HuH-7.5 (cell line): ENCODE measurements around the gene KIRREL2.
"Not testable (repeated sequence)": the region's sequence is repeated elsewhere in the genome, so short reads cannot be mapped to it uniquely, and the experiment has no call there.

Source experiments
- DNase-seq: peaks from one replicate; pipeline ENCODE4 v3.0.0; 2011; ENCODE audit warnings: low spot score

The KIRREL2 gene

DNA sequence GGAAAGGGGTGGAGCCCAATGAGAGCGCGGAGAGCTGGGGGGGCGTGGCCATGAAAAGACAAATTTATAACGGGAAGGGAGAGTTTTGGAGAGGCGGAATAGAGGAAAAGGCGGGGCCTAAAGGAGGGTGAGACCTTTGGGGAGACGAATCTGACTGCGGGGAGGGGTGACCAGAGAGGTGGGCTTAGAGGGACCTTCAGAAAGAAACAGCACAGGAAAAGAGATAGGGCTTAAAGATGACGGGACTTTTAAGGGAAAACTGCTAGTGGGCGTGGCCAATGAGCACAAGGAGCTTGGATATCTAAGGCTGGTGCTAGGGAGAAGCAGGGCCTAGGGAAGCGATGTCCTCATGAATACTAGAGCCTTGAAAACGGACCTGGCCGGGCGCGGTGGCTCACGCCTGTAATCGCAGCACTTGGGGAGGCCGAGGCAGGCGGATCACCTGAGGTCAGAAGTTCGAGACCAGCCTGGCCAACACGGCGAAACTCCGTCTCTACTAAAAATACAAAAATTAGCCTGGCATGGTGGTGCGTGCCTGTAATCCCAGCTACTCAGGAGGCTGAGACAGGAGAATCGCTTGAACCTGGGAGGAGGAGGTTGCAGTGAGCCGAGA, 13.5 kb downstream of the KIRREL2 start:
- not testable (repeated sequence) for DNase-seq

DNA sequence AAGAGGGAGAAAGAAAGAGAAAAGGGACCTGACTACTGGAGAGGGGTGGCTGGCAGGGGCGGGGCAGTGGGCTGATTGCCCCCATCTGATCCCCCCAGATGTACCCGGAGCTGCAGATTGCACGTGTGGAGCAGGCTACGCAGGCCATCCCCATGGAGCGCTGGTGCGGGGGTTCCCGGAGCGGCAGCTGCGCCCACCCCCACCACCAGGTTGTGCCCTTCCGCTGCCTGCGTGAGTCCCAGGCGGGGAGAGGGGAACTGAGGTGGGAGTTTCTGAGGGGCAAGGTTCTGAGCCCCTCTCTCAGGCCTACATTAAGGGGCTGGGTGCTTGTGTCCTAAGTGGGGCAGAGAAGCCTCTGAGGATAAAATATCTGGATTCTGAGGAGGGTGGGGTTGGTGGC, 14.1 kb downstream of the KIRREL2 start:
- no peak for DNase-seq

DNA sequence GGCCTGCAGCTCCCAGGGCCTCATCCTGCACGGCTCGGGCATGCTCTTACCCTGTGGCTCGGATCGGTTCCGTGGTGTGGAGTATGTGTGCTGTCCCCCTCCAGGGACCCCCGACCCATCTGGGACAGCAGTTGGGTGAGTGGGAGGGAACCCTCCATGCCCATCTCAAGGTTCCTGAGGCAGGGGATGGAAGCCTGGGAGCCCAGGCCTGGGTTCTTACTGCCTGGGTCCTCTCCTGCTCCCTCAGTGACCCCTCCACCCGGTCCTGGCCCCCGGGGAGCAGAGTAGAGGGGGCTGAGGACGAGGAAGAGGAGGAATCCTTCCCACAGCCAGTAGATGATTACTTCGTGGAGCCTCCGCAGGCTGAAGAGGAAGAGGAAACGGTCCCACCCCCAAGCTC, 14.9 kb downstream of the KIRREL2 start:
- DNase-seq: no peak

DNA sequence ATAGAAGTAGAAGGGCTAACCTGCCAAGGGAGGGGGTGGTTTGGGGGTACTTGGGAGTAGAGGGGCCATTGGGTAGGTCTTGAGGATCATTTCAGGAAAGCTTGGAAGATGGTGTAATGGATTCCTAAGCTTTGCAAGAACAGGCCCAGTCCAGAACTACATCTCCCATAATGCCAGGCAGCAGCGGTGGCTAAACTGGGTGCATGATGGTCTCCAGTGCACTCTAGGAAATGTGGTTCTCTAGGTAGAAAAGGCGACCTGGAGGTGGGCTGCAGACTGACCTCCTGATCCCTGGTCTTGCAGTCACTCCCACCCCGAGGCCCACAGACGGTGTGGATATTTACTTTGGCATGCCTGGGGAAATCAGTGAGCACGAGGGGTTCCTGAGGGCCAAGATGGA, 15.5 kb downstream of the KIRREL2 start:
- no peak for DNase-seq

DNA sequence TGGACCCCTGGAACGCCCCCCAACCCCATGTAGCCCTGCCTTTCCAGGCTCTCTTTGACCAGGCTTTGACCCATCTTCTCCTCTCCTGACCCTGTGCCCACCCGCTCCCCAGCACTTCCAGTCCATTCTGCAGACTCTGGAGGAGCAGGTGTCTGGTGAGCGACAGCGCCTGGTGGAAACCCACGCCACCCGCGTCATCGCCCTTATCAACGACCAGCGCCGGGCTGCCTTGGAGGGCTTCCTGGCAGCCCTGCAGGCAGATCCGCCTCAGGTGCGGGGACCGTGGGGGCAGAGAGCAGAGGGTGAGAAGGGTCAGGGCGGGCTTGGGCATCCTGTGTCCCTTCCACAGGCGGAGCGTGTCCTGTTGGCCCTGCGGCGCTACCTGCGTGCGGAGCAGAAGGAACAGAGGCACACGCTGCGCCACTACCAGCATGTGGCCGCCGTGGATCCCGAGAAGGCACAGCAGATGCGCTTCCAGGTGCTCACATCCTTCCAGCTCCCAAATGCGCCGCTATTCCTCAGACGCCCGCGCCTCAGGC, 17.8 kb downstream of the KIRREL2 start:
- no peak for DNase-seq

DNA sequence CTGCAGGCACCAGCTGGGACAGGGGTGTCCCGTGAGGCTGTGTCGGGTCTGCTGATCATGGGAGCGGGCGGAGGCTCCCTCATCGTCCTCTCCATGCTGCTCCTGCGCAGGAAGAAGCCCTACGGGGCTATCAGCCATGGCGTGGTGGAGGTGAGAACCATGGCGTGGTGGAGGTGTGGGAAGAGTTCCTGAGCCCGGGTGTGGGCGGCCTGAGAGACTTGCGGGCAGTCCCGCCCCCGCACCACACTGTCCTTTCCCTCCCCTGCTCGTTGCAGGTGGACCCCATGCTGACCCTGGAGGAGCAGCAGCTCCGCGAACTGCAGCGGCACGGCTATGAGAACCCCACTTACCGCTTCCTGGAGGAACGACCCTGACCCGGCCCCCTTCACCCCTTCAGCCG, 22.4 kb downstream of the KIRREL2 start:
- no peak for DNase-seq

DNA sequence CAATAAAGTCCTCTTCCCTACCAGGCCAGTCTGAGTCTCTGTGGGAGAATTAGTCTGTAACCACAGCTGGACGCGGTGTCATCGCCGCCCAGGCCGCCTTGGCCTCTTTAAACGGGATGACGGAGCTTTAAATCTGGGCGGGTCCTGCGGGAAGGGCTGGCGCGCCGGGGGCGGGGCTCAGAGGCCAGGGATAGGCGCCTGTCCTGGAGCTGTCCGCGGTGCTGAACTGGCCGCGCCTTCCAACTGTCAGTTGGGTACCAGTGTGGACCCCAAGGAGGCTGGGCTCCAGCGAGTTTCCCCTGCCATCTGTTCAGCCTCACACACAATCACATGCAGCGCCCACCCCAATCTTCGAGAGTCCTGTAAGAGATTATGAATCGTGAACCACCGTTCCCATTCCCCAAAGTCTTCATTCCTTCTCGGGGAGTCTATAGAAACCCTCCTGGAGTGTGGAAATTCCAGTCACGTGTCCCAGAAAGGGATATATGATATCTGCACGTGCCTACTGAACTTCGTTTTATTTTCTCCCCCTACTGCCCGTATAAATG, 23.1 kb downstream of the KIRREL2 start:
- peak; percentile 85 for DNase-seq

DNA sequence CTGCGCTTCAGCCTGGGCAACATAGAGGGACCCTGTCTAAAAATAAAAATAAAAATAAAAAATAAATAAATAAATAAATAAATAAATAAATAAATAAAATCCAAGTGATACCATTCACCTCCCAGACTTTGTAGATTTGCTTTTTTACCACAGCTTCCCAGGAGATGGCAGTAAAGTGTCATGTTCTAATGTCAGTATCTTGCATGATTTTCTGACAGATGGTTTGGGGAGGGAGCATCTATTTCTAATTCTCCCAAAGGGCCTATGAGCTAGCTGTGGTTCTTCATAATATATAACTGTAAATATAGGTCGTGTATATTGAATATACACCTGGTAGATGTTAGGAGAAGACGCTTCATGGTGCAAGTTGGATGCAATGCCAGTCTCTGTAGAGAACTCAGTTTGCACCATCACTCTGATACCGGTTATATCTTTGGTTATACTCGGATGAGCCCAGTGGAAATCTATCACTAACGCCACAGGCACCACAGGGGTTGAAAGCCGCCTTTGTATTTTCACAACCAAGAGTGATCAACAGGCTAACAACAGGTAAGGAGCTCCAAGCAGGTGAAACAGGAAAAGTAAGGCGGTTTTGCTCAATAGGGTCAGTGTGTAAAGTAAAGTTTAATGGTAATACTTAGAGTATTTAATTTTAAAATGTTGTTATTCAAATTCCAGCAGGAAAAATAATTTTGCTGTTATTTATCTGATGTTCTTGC, 25.6 kb downstream of the KIRREL2 start:
- DNase-seq: peak; percentile 66

DNA sequence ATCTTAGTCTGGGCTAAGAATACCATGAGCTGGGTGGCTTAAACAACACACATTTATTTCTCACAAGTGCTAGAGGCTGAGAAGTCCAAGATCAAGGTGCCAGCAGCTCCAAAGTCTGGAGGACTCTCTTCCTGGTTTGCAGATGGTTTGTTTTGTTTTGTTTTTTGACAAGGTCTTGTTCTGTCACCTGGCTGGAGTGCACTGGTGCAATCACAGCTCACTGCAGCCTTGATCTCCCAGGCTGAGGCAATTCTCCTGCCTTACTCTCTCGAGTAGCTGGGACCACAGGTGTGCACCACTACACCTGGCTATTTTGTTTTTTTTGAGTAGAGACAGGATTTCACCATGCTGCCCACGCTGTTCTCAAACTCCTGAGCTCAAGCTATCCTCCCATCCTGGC, 27.2 kb downstream of the KIRREL2 start:
- DNase-seq: no peak

DNA sequence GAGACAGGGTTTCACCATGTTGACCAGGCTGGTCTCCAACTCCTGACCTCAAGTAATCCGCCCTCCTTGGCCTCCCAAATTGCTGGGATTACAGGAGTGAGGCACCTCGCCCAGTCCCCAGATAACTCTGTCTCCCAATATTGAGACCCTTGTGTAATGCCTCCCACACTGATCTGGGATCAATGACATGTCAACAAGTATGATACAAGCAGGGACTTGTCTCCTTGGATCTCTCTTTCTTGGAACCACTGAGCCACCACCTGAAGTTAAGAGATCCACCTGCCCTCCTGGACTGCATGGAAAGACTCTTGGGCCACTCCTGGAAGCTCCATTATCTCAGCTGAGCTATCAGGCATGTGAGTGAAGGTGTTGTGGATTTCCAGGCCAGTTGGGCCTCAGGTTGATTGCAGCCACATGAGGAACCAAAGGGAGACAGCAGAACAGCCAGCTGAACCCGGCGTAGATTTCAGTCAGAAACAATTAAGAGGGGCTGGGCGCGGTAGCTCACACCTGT, 28.6 kb downstream of the KIRREL2 start:
- DNase-seq: no peak

DNA sequence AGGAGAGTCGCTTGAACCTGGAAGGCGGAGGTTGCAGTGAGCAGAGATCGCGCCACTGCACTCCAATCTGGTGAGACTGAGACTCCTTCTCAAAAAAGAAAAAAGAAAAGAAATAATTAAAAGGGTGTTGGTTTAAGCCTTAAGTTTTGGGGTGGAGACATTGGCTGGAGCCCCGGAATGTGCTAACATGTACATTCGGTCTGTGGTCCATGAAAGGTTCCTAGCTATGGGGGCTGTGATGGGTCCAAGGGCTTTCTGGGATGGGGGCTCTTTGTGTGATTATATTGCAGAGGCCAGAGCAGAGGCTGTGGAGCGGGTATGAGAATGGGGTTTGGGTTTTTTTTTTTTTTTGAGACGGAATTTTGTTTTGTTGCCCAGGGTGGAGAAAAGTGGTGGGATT, 29.2 kb downstream of the KIRREL2 start:
- no peak for DNase-seq

DNA sequence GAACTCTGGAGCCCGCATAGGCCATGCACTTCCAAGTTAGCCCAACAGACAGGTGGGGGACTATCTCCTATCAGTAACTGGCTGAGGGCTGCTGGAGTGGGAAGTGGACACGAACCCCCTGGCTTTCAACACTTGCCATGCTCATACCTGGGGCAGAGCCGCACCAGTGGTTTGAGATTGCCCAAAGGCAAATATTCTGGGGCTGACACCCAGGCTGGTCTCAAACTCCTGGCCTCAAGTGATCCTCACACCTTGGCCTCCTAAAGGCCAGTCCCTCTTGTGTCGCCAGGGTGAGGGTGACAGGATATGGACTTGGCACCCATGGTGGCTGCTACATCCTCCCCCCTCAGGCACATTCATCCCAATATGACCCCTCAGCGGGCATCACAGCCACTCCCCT, 30.5 kb downstream of the KIRREL2 start:
- DNase-seq: no peak

DNA sequence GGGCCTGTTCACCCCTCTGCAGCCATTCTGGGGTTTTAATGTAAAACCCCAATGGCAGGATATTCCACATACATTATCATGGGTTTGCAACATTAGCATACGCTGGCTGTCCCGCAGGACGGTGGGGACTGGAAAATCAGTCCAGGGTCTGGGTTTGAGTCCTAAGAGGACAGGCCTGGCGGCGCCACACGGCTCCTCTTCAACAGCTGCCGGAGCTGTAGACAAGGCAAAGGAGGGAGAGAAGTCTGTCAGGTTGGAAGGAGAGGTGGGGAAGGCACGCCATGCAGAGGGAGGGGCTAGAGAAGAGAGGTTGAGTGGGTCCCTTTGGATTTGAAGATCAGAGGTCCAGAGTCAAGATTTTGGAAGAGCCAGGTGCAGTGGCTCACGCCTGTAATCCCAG, 31.7 kb downstream of the KIRREL2 start:
- no peak for DNase-seq

DNA sequence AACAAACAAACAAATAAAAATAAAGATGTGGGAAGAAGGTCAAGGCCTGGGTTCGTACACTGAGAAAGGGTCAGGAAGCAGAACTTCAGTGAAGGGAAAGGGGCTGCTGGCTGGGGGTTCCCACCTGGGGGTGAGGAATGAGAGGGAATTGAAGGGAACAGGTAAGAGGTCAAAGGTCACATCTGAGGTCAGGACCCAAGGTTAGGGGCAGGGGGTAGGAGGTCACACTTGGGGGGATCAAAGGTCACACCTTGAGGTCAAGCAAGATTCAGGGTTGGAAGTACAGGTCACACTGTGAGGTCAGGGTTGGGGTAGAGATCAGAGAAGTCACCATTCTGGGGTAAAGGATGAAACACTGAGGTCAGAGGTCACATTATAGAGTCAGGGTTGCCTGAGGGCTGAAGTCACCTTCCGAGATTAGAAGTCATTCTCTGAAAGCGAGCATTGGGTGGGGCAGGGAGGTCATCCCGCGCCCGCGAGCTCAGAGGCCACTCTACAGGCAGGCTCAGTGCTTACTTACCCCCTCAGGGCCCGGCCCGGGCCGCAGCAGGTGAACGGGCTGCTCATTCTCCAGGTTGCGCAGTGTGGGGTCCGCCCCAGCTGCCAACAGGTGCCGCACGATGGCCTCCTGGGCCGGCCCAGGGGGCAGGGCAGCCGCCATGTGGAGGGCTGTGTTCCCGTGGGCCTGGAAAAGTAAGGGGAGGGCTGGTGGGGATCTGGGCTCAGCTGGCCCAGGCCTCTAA, 32.8 kb downstream of the KIRREL2 start:
- DNase-seq: no peak

DNA sequence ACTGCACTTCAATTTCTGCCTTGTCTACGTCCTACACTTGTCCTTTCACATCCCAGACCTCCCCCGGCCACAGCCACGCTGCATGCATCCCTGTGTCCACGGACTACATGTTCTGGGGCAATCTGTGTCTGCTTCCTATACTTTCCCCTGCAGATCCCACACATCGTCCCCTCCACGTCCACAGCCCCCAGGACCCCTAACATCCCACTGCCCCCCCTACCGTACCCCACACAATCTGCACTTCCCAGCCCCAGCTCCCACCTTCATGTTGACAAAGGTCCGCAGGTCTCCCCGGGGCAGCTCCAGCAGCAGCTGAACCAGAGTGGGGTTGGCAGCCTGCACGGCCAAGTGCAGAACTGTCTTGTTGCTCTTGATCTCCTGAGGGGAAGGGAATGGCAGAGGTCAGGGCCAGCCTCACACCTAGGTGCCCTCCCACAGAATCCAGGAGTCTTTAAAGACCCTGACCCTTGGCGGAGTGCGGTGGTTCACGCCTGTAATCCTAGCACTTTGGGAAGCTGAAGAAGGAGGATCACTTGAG, 33.5 kb downstream of the KIRREL2 start:
- no peak for DNase-seq

DNA sequence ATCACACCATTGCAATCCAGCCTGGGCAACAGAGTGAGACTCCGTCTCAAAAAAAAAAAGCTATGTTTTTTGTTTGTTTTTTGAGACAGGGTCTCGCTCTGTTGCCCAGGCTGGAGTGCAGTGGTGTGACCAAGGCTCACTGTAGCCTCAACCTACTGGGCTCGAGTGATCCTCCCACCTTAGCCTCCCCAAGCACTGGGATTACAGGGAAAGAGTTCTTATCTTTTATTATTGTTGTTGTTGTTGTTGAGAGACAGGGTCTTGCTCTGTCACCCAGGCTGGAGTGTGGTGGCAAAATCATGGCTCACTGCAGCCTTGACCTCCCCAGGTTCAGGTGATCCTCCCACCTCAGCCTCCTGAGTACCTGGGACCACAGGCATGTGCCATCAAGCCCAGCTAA, 35.1 kb downstream of the KIRREL2 start:
- DNase-seq: not testable (repeated sequence)

DNA sequence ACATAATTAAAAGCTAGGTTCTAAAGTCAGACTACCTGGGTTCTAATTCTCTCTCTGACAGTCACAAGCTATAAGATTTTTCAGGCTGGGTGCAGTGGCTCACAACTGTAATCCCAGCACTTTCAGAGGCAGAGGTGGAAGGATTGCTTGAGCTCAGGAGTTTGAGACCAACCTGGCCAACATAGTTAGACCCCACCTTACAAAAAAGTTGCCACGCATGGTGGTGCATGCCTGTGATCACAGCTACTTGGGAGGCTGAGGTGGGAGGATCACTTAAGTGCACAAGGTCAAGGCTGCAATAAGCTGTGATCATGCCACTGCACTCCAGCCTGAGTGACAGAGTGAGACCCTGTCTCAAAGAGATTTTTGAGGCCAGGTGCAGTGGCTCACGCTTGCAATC, 37.6 kb downstream of the KIRREL2 start:
- no peak for DNase-seq

DNA sequence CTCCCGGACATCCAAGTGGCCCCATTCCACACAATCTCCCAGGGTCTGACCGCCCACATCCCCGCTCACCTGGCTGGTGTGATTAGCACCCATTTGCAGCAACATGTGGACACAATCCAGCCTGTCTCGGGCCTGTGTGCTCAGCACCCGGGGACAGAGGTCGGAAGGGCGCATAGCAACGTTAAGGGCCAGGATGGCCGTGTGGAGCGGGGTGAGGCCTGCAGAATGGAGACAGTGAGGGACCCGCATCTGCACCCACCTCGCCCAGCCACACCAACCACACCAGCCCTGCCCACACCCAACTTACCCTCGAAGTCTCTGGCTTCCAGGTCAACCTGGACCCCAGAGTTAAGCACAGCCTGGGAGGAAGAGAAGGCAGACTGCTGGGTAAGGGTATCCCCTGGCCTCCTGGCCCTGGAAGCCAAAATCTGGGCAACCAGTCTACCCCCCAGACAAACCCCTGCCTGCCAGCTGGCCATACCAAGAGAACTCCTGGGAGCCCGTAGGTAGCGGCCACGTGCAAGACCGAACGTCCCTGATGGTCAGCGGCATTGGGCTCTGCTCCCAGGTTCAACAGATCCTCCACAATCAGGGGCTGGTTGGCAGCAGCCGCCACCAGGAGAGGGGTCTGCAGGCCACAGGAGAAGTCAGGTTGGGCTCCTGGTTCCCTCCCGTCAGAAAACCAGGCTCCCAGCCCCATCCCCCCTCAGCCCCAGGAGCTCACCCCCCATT, 39.4 kb downstream of the KIRREL2 start:
- DNase-seq: no peak

DNA sequence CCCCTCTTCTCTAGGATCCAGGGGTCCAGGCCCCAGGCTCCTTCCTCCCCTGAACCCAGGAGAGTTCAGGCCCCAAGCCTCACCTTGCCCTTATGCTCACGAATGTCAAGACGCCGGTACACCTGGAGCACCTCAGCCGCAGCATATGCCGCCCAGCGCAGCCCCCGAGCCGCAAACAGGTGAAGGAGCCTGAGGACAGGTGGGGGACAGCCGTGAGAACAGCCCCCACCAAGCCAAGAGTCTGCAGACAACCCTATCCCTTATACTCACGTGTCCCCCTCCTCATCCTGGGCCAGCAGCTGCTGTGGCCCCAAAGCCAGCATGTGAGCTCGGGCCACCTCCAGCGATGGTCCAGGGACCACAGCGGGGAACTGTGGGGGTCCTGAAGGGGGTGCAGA, 39.9 kb downstream of the KIRREL2 start:
- DNase-seq: no peak

DNA sequence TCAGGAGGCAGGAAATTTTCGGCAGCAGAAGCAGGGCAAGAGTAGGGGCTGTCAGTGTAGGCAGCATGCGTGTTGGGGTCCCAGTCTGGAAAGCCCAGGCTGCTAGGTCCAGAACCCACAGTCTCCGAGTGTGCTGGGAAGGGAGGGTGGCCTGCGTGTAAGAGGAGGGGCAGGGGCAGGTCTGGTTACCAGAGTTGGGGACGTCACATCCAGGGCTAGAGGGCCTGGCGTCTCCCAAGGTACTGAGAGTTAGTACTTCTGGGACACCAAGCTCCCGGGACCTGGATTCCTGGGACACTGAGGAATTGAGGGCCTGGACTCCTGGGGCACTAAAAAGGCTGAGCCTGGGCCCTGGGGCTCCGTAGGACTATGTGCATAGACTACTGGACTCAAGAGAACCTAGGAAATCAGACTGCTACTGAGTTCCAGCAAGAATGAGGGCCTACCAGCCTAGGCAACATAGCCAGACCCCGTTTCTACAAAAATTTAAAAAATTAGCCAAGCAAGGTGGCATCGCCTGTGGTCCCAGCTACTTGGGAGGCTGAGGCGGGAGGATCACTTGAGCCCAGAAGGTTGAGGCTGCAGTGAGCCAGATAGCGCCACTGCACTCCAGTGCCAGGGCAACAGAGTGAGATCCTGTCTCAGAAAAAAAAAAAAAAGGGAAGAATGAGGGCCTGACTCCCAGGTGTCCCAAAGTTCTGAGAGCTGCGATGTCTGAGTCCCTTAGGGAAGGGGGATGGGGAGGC, 41.2 kb downstream of the KIRREL2 start:
- DNase-seq: no peak

DNA sequence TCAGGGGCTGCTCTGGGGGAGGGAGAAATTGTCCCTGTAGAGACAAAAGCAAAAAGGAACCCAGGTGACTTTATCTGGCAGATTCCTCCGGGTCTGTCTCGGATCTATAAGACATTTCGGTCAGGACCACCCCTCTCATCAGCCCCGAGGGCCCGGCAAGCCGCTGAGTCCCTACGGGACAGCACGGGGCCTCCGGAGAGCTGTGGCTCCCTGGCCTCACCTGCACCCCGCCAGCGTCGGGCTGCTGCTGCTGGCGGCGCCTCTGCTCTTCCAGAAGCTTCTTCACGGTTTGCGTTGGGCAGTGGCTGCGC, 41.7 kb downstream of the KIRREL2 start:
- DNase-seq: no peak
